GM12873 (cell line): ENCODE measurements around the gene LIAS.

Experiments used
- TF ChIP-seq, protein P1 (sequence below): IDR thresholded peaks from 2 replicates; pipeline ENCODE4 v1.5.1; 2012; ENCODE audit warnings: low read depth, mild to moderate bottlenecking, moderate library complexity, low read length, control low read depth; ENCODE audit not compliant: insufficient read depth; ENCODE audit errors: missing control alignments

LIAS gene

DNA sequence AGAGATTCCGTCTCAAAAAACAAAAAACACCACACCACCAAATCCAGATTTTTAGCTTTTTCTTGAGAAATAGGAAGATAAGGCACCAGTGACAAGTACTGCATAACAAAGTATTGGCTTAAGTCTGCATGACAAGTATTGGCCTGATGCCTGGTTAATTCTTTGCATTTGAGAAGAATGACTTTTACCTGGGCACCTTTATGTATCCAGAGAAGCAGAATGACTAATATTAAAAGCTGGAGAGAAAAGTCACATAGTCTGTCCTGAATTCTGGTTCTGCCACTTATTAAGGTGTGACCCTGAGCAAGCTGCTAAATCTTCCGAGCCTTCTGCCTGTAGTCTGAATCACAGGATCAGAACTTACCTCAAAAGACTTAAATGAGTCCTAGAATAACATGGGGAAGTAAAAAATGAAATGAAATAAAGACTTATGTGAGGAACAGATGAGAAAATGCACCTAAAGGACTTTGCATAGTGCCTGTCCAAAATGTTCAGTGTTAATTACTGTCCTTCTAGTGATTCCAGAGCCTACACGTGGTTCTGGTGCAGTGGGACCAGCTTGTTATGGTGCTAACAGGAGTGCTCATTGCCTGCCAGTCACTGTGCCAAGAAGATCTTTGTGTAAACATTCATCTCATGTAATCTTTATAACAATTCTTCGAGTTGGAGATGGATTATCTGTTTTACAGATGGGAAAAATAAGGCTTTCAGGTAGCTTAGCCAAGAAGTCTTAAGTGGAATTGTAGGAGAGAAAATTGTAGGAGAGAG lies 36.8 kb downstream of the LIAS start:
- TF ChIP-seq, protein P1, sequence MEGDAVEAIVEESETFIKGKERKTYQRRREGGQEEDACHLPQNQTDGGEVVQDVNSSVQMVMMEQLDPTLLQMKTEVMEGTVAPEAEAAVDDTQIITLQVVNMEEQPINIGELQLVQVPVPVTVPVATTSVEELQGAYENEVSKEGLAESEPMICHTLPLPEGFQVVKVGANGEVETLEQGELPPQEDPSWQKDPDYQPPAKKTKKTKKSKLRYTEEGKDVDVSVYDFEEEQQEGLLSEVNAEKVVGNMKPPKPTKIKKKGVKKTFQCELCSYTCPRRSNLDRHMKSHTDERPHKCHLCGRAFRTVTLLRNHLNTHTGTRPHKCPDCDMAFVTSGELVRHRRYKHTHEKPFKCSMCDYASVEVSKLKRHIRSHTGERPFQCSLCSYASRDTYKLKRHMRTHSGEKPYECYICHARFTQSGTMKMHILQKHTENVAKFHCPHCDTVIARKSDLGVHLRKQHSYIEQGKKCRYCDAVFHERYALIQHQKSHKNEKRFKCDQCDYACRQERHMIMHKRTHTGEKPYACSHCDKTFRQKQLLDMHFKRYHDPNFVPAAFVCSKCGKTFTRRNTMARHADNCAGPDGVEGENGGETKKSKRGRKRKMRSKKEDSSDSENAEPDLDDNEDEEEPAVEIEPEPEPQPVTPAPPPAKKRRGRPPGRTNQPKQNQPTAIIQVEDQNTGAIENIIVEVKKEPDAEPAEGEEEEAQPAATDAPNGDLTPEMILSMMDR, result no peak

GRCh38 chr4:39497909-39498726 lies 39.3 kb downstream of the LIAS start:
- TF ChIP-seq, protein P1, result no peak

DNA sequence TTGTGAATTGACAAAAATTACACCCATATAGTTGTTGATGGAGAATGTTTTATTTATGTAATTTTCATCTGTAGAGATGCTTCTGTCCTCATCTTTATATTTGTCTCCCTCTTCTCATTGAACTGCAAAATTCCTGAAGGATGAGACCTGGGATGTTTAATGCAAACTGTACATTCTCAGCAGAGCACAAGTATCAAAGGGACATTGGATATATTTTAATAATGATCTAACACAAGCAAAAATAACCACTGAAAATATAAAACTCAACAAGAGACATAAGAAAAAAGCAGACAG lies 39.8 kb downstream of the LIAS start:
- TF ChIP-seq, protein P1, result no peak

- TF ChIP-seq, protein P1, result no peak
Observed at GRCh38 chr4:39502019-39502663, 43.3 kb downstream of the LIAS start.

- TF ChIP-seq, protein P1, result no peak
Observed at GRCh38 chr4:39504538-39504937, 45.7 kb downstream of the LIAS start.

- TF ChIP-seq, protein P1, result no peak
Observed at GRCh38 chr4:39505581-39505980, 46.7 kb downstream of the LIAS start.

GRCh38 chr4:39510348-39510929 lies 51.6 kb downstream of the LIAS start:
- TF ChIP-seq, protein P1, result no peak
